GM12878 (cell line): Measurements from ENCODE around the gene PXMP4.

Source experiments
- BRCA1 ChIP-seq: IDR thresholded peaks from 2 replicates; pipeline ENCODE4 v1.6.1; 2011; ENCODE audit warnings: low read depth, low read length, improper control_type of control experiment
- HDAC6 ChIP-seq: fragments of 200-600 bp; sonication (generic); IDR thresholded peaks from one replicate; pipeline ENCODE4 v1.8.0; 2017; ENCODE audit warnings: antibody characterized with exemption; ENCODE audit not compliant: unreplicated experiment
- JUNB ChIP-seq: IDR thresholded peaks from 2 replicates; pipeline ENCODE4 v1.6.1; 2016; ENCODE audit warnings: antibody characterized with exemption, mild to moderate bottlenecking
- NFYB ChIP-seq: IDR thresholded peaks from 2 replicates; pipeline ENCODE4 v1.6.1; 2011; ENCODE audit warnings: low read depth, mild to moderate bottlenecking, low read length, improper control_type of control experiment, moderate library complexity; ENCODE audit not compliant: insufficient read depth
- PAX8 ChIP-seq: fragments of 450-650 bp; IDR thresholded peaks from 2 replicates; pipeline ENCODE4 v1.6.1; 2017; ENCODE audit warnings: mild to moderate bottlenecking, moderate library complexity
- POLR2A ChIP-seq: IDR thresholded peaks from 2 replicates; pipeline ENCODE4 v1.6.1; 2011; ENCODE audit warnings: low read depth, mild to moderate bottlenecking, low read length
- POLR2AphosphoS5 ChIP-seq: IDR thresholded peaks from 2 replicates; pipeline ENCODE4 v1.6.1; 2011; ENCODE audit warnings: mild to moderate bottlenecking, low read length, inconsistent platforms
- SMAD1 ChIP-seq: fragments of 450-650 bp; IDR thresholded peaks from 2 replicates; pipeline ENCODE4 v1.6.1; 2018; ENCODE audit warnings: mild to moderate bottlenecking, low read depth; ENCODE audit not compliant: partially characterized antibody
- TARDBP ChIP-seq: IDR thresholded peaks from 2 replicates; pipeline ENCODE4 v1.6.1; 2016; ENCODE audit warnings: borderline replicate concordance
- WRNIP1 ChIP-seq: IDR thresholded peaks from 2 replicates; pipeline ENCODE4 v1.6.1; 2011; ENCODE audit warnings: low read depth, low read length, improper control_type of control experiment, borderline replicate concordance
- TF ChIP-seq, protein P1 (sequence below), 3 experiments: IDR thresholded peaks in 2 of 3; conservative IDR thresholded peaks in 1 of 3; 2 replicates each; pipeline ENCODE4 v1.5.1; 2011; ENCODE audit warnings: low read depth in 3 of 3, low read length in 3 of 3, mild to moderate bottlenecking in 3 of 3, control low read depth in 2 of 3, moderate library complexity in 2 of 3, inconsistent platforms in 1 of 3, mixed read lengths in 1 of 3; ENCODE audit not compliant: control insufficient read depth in 2 of 3, insufficient read depth in 1 of 3; ENCODE audit errors: extremely low read depth in 1 of 3

DNA sequence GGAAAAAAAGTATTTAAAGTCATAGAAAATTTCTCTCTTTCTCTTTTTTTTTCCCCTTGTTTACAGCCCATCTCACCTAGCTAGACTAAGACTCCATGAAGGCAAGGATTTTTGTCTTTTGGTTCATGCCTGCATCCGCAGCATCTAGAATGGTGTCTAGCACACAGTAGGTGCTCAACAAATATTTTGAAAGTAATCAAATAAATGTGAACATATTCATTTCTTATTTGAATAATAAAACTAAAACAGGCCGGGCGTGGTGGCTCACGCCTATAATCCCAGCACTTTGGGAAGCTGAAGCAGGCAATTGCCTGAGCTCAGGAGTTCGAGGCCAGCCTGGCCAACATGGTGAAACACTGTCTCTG, 7.0 kb upstream of the PXMP4 start:
- TF ChIP-seq, protein P1, sequence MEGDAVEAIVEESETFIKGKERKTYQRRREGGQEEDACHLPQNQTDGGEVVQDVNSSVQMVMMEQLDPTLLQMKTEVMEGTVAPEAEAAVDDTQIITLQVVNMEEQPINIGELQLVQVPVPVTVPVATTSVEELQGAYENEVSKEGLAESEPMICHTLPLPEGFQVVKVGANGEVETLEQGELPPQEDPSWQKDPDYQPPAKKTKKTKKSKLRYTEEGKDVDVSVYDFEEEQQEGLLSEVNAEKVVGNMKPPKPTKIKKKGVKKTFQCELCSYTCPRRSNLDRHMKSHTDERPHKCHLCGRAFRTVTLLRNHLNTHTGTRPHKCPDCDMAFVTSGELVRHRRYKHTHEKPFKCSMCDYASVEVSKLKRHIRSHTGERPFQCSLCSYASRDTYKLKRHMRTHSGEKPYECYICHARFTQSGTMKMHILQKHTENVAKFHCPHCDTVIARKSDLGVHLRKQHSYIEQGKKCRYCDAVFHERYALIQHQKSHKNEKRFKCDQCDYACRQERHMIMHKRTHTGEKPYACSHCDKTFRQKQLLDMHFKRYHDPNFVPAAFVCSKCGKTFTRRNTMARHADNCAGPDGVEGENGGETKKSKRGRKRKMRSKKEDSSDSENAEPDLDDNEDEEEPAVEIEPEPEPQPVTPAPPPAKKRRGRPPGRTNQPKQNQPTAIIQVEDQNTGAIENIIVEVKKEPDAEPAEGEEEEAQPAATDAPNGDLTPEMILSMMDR (IDR thresholded peaks at IDR 0.05 in 2 of 3, conservative IDR thresholded peaks at IDR 0.05 in 1 of 3; ENCODE audit: control insufficient read depth in 2 of 3, extremely low read depth in 1 of 3, insufficient read depth in 1 of 3, low read depth in 3 of 3, low read length in 3 of 3), result no peak
- TF ChIP-seq PAX8 (no peak), HDAC6 (no peak), WRNIP1 (no peak), NFYB (no peak), POLR2A (no peak), BRCA1 (no peak), SMAD1 (no peak), TARDBP (no peak), POLR2AphosphoS5 (no peak), JUNB (no peak)
